Dermis microvascular lymphatic vessel endothelial cell (primary cell): ENCODE data around the gene AGA. TPM values are rescaled to one million over a fixed set of nuclear protein-coding genes. Genes with fewer than 3 reads are reported as not detected.

ENCODE experiments used
- DNase-seq, 2 donors: peaks; one replicate each; pipeline versions ENCODE4 v3.0.0 to v3.0.0-alpha.2; 2010; ENCODE audit warnings: low read depth in 2 of 2
- total RNA-seq: library from RNA; depleted of rRNA; stranded (reverse); fragments of >200 nt; gene quantifications from 2 replicates; pipeline ENCODE4 v1.2.1, GENCODE V29; 2014

The AGA gene
- 28.2 and 34.0 TPM in 2 replicates for total RNA-seq

- DNase-seq = peak; percentile 91 to 95
Observed at GRCh38 chr4:177441803-177442622, at the start of gene AGA. TSS of gene AGA (minus strand) at chr4:177442437. CDS start at chr4:177442375, 62 bp downstream.

GRCh38 chr4:177492022-177492421 is 49.8 kb upstream of the AGA start:
- DNase-seq = no peak

GRCh38 chr4:177490769-177491168 is 48.5 kb upstream of the AGA start:
- no peak for DNase-seq

- no peak for DNase-seq
Observed at GRCh38 chr4:177489471-177490246, 47.4 kb upstream of the AGA start.

- DNase-seq = no peak
Observed at GRCh38 chr4:177487977-177488376, 45.7 kb upstream of the AGA start.

GRCh38 chr4:177485528-177485927 is 43.3 kb upstream of the AGA start:
- DNase-seq = no peak

- peak in 1 of 2 donors; percentile 65 for DNase-seq
Observed at GRCh38 chr4:177484613-177485021, 42.4 kb upstream of the AGA start.

- DNase-seq = no peak
Observed at GRCh38 chr4:177483760-177484159, 41.5 kb upstream of the AGA start.

GRCh38 chr4:177483271-177483670 is 41.0 kb upstream of the AGA start:
- peak in 1 of 2 donors; percentile 30 for DNase-seq

- no peak for DNase-seq
Observed at GRCh38 chr4:177482367-177482766, 40.1 kb upstream of the AGA start.

GRCh38 chr4:177480795-177481194 is 38.6 kb upstream of the AGA start:
- DNase-seq = no peak

- no peak for DNase-seq
Observed at GRCh38 chr4:177479063-177479462, 36.8 kb upstream of the AGA start.

- DNase-seq = no peak
Observed at GRCh38 chr4:177478496-177478895, 36.3 kb upstream of the AGA start.

- DNase-seq = no peak
Observed at GRCh38 chr4:177473991-177474390, 31.8 kb upstream of the AGA start.

GRCh38 chr4:177464026-177464425 is 21.8 kb upstream of the AGA start:
- peak in 1 of 2 donors; percentile 25 for DNase-seq

GRCh38 chr4:177461606-177462005 is 19.4 kb upstream of the AGA start:
- DNase-seq = no peak

- no peak for DNase-seq
Observed at GRCh38 chr4:177460460-177460859, 18.2 kb upstream of the AGA start.

- DNase-seq = no peak
Observed at GRCh38 chr4:177455561-177455970, 13.3 kb upstream of the AGA start.

- DNase-seq = no peak
Observed at GRCh38 chr4:177453116-177453515, 10.9 kb upstream of the AGA start.

- no peak for DNase-seq
Observed at GRCh38 chr4:177451108-177451500, 8.9 kb upstream of the AGA start.

GRCh38 chr4:177450426-177451107 is 8.3 kb upstream of the AGA start:
- no peak for DNase-seq

GRCh38 chr4:177448850-177449249 is 6.6 kb upstream of the AGA start:
- DNase-seq = no peak
